H9 (cell line): Measurements from ENCODE around the gene TIAM2. TPM values are rescaled to one million over a fixed set of nuclear protein-coding genes. Genes with fewer than 3 reads are reported as not detected.

Experiments used
- DNase-seq: peaks from one replicate; pipeline ENCODE4 v3.0.0-alpha.2; 2017
- H2AFZ ChIP-seq: one replicate; pipeline ENCODE4 v1.6.1; 2013; ENCODE audit warnings: mild to moderate bottlenecking, low read length, control low read depth, moderate library complexity
- H2AK5ac ChIP-seq: 2 replicates; pipeline ENCODE4 v1.6.1; 2013; ENCODE audit warnings: low read length, control low read depth, mixed read lengths; ENCODE audit not compliant: insufficient read length
- H2BK120ac ChIP-seq: one replicate; pipeline ENCODE4 v1.6.1; 2013; ENCODE audit warnings: low read depth, mild to moderate bottlenecking, low read length, control low read depth, inconsistent platforms; ENCODE audit not compliant: poor library complexity, severe bottlenecking
- H2BK12ac ChIP-seq: 2 replicates; pipeline ENCODE4 v1.6.1; 2013; ENCODE audit warnings: low read length, control low read depth, mixed read lengths, low read depth; ENCODE audit not compliant: insufficient read length
- H2BK15ac ChIP-seq: 2 replicates; pipeline ENCODE4 v1.6.1; 2013; ENCODE audit warnings: low read depth, low read length, control low read depth
- H2BK20ac ChIP-seq: one replicate; pipeline ENCODE4 v1.6.1; 2013; ENCODE audit warnings: low read depth, mild to moderate bottlenecking, low read length, control low read depth, inconsistent platforms; ENCODE audit not compliant: poor library complexity, severe bottlenecking
- H2BK5ac ChIP-seq: 2 replicates; pipeline ENCODE4 v1.6.1; 2013; ENCODE audit warnings: low read length, control low read depth, mixed read lengths; ENCODE audit not compliant: insufficient read length
- H3K14ac ChIP-seq: 2 replicates; pipeline ENCODE4 v1.6.1; 2013; ENCODE audit warnings: low read length, control low read depth; ENCODE audit not compliant: insufficient read depth
- H3K18ac ChIP-seq: 2 replicates; pipeline ENCODE4 v1.6.1; 2013; ENCODE audit warnings: low read depth, mild to moderate bottlenecking, mixed read lengths, low read length, control low read depth; ENCODE audit not compliant: insufficient read length
- H3K23ac ChIP-seq: 2 replicates; pipeline ENCODE4 v1.6.1; 2013; ENCODE audit warnings: low read length, control low read depth, mixed read lengths, low read depth; ENCODE audit not compliant: insufficient read length
- H3K23me2 ChIP-seq: 2 replicates; pipeline ENCODE4 v1.6.1; 2013; ENCODE audit warnings: low read depth, mild to moderate bottlenecking, mixed read lengths, low read length, control low read depth; ENCODE audit not compliant: insufficient read length, poor library complexity, severe bottlenecking
- H3K27ac ChIP-seq: 2 replicates; pipeline ENCODE4 v1.5.1; 2013; ENCODE audit warnings: low read length, control low read depth, mixed read lengths, low read depth; ENCODE audit not compliant: insufficient read length
- H3K27me3 ChIP-seq: 2 replicates; pipeline ENCODE4 v1.6.1; 2013; ENCODE audit warnings: low read length, control low read depth, inconsistent platforms; ENCODE audit not compliant: insufficient read depth
- H3K4ac ChIP-seq: 2 replicates; pipeline ENCODE4 v1.6.1; 2013; ENCODE audit warnings: low read depth, mild to moderate bottlenecking, control low read depth, inconsistent platforms, low read length, moderate library complexity
- H3K4me1 ChIP-seq: 2 replicates; pipeline ENCODE4 v1.6.1; 2013; ENCODE audit warnings: low read length, control low read depth, inconsistent platforms; ENCODE audit not compliant: insufficient read depth
- H3K4me2 ChIP-seq: 2 replicates; pipeline ENCODE4 v1.6.1; 2013; ENCODE audit warnings: low read length, control low read depth, mixed read lengths; ENCODE audit not compliant: insufficient read length, insufficient read depth
- H3K56ac ChIP-seq: 2 replicates; pipeline ENCODE4 v1.6.1; 2013; ENCODE audit warnings: low read depth, mild to moderate bottlenecking, mixed read lengths, low read length, control low read depth; ENCODE audit not compliant: insufficient read length
- H3K79me1 ChIP-seq: 2 replicates; pipeline ENCODE4 v1.6.1; 2013; ENCODE audit warnings: low read depth, mild to moderate bottlenecking, moderate library complexity, low read length, control low read depth, inconsistent platforms; ENCODE audit not compliant: insufficient read depth, poor library complexity, severe bottlenecking
- H3K79me2 ChIP-seq: 2 replicates; pipeline ENCODE4 v1.6.1; 2013; ENCODE audit warnings: low read length, control low read depth, inconsistent platforms; ENCODE audit not compliant: insufficient read depth
- H3K9ac ChIP-seq: 2 replicates; pipeline ENCODE4 v1.6.1; 2013; ENCODE audit warnings: low read length, control low read depth, mixed read lengths; ENCODE audit not compliant: insufficient read length; ENCODE audit errors: extremely low read depth
- H3K9me3 ChIP-seq: one replicate; pipeline ENCODE4 v1.6.1; 2013; ENCODE audit warnings: low read depth, low read length, inconsistent platforms; ENCODE audit not compliant: control insufficient read depth
- H3T11ph ChIP-seq: one replicate; pipeline ENCODE4 v1.6.1; 2013; ENCODE audit warnings: mild to moderate bottlenecking, low read length, control low read depth, inconsistent platforms
- H4K20me1 ChIP-seq: one replicate; pipeline ENCODE4 v1.6.1; 2013; ENCODE audit not compliant: control insufficient read depth, insufficient read length, insufficient read depth
- H4K5ac ChIP-seq: 2 replicates; pipeline ENCODE4 v1.6.1; 2013; ENCODE audit warnings: low read depth, mild to moderate bottlenecking, mixed read lengths, low read length, control low read depth; ENCODE audit not compliant: insufficient read length
- H4K8ac ChIP-seq: replicated peaks from 2 replicates; pipeline ENCODE4 v1.6.1; 2013; ENCODE audit warnings: low read length, control low read depth, mixed read lengths, low read depth; ENCODE audit not compliant: insufficient read length
- H4K91ac ChIP-seq: 2 replicates; pipeline ENCODE4 v1.6.1; 2013; ENCODE audit warnings: low read depth, mild to moderate bottlenecking, moderate library complexity, mixed read lengths, low read length, control low read depth; ENCODE audit not compliant: insufficient read length
- H3K27ac Mint-ChIP-seq, 3 experiments: 2 replicates in 2 of 3; 3 replicates in 1 of 3; pipeline ENCODE4 v1.8.0; 2020 to 2021; ENCODE audit warnings: mixed read lengths in 3 of 3, mild to moderate bottlenecking in 1 of 3, moderate library complexity in 1 of 3
- H3K27me3 Mint-ChIP-seq: 2 replicates; pipeline ENCODE4 v1.8.0; 2021; ENCODE audit warnings: low read depth, mild to moderate bottlenecking, moderate library complexity, mixed read lengths
- H3K36me3 Mint-ChIP-seq, 3 experiments: 2 replicates in 2 of 3; 3 replicates in 1 of 3; pipeline ENCODE4 v1.8.0; 2020 to 2021; ENCODE audit warnings: low read depth in 3 of 3, mixed read lengths in 3 of 3; ENCODE audit not compliant: insufficient read depth in 1 of 3
- H3K4me1 Mint-ChIP-seq, 2 experiments: 2 replicates each; pipeline ENCODE4 v1.8.0; 2020; ENCODE audit warnings: mixed read lengths in 2 of 2
- H3K4me3 Mint-ChIP-seq, 2 experiments: 2 replicates in 1 of 2; 3 replicates in 1 of 2; pipeline ENCODE4 v1.8.0; 2020 to 2021; ENCODE audit warnings: mild to moderate bottlenecking in 2 of 2, mixed read lengths in 2 of 2, moderate library complexity in 1 of 2
- H3K9me3 Mint-ChIP-seq, 2 experiments: 2 replicates in 1 of 2; 3 replicates in 1 of 2; pipeline ENCODE4 v1.8.0; 2020; ENCODE audit warnings: mild to moderate bottlenecking in 2 of 2, mixed read lengths in 2 of 2, moderate library complexity in 1 of 2
- CTCF ChIP-seq: fragments of 200-600 bp; sonication (generic); conservative IDR thresholded peaks from 3 replicates; pipeline ENCODE4 v1.8.0; 2021; ENCODE audit warnings: antibody characterized with exemption, mild to moderate bottlenecking
- WGBS: extraction: QIAGEN DNeasy Blood & Tissue Kit; methylation state at CpG from one replicate; pipeline ENCODE4 v1.1.7; 2013; ENCODE audit warnings: missing lambda C conversion rate, low lambda C conversion rate, mixed read lengths; ENCODE audit not compliant: insufficient read length; ENCODE audit errors: extremely low coverage; 5-methylcytosine and 5-hydroxymethylcytosine counted together
- total RNA-seq: library from RNA; stranded (reverse); gene quantifications from 2 replicates; pipeline ENCODE4 v1.2.1, GENCODE V29; 2021

TIAM2 gene
- total RNA-seq, 1 experiment from 2014 or later = 6.3 TPM

- Mint-ChIP-seq H3K27ac (peak overlapping the region; percentile 93 to 95 (median 95)), H3K36me3 (peaks cover 0 to 4% (median 0%) of the 10 kb centered on the region in 3 experiments; a peak in 4 of 7 replicates), H3K4me3 (peak overlapping the region; percentile 37 to 61), H3K9me3 (peaks cover 0 to 5% of the 10 kb centered on the region in 2 experiments; a peak in 2 of 5 replicates), H3K27me3 (peaks cover 1% of the 10 kb centered on the region; the same call in 1 of the 2 replicates), H3K4me1 (peaks cover 39 to 52% of the 10 kb centered on the region in 2 experiments)
- Histone ChIP-seq H3K56ac (no peak overlapping the region), H3K9me3 (no peaks in the 10 kb centered on the region), H2AK5ac (no peak overlapping the region), H3K18ac (peak overlapping the region; percentile 76), H3K27me3 (no peaks in the 10 kb centered on the region), H3K4ac (no peak overlapping the region), H2BK120ac (no peak overlapping the region), H3K14ac (peak overlapping the region; percentile 75), H3K23ac (no peak overlapping the region), H4K5ac (no peak overlapping the region), H4K20me1 (no peaks in the 10 kb centered on the region), H3K9ac (no peak overlapping the region), H2BK15ac (no peak overlapping the region), H3K79me2 (no peaks in the 10 kb centered on the region), H3K4me1 (peaks cover 17% of the 10 kb centered on the region), H3K79me1 (no peaks in the 10 kb centered on the region), H2BK20ac (no peak overlapping the region), H3K27ac (peak overlapping the region; percentile 15), H3K23me2 (no peaks in the 10 kb centered on the region), H2AFZ (no peak overlapping the region), H2BK5ac (peak overlapping the region; percentile 29), H4K91ac (peak overlapping the region; percentile 61), H3T11ph (no peak overlapping the region), H2BK12ac (peak overlapping the region; percentile 80), H4K8ac (no peak overlapping the region), H3K4me2 (peak overlapping the region; percentile 42)
- peak; percentile 74 for DNase-seq
- TF ChIP-seq CTCF = no peak
- WGBS = no CpG with 5 or more reads among the region's 11 CpGs
Observed at GRCh38 chr6:155121699-155122098, 126.6 kb downstream of the TIAM2 start.
